ENCODE measurements around the gene PSTK. TPM values are rescaled to one million over a fixed set of nuclear protein-coding genes. Genes with fewer than 3 reads are reported as not detected.

Gene PSTK
- total and polyA plus RNA-seq, 8 donors, result 1.2 to 11.6 (median 4.1) TPM; not detected in 2

- no peak for DNase-seq
- H3K27ac ChIP-seq, result no peak overlapping the region
- H3K4me1 ChIP-seq, result peaks cover 0 to 55% (median 30%) of the 10 kb centered on the region in 4 donors
- H3K36me3 ChIP-seq, result peaks cover 2 to 34% (median 31%) of the 10 kb centered on the region in 4 donors
- H3K9me3 ChIP-seq, result no peaks in the 10 kb centered on the region
- WGBS, 5 donors, result 80 to 84% (median 83%) methylated on average over 3 of the region's 3 CpGs
- no peak overlapping the region for H3K4me3 ChIP-seq
- H3K27me3 ChIP-seq, result no peaks in the 10 kb centered on the region
- intact Hi-C loops (cut with DNase I; ENCODE audit: low total_unique reads), result no loop called here
- TF ChIP-seq, protein P1, sequence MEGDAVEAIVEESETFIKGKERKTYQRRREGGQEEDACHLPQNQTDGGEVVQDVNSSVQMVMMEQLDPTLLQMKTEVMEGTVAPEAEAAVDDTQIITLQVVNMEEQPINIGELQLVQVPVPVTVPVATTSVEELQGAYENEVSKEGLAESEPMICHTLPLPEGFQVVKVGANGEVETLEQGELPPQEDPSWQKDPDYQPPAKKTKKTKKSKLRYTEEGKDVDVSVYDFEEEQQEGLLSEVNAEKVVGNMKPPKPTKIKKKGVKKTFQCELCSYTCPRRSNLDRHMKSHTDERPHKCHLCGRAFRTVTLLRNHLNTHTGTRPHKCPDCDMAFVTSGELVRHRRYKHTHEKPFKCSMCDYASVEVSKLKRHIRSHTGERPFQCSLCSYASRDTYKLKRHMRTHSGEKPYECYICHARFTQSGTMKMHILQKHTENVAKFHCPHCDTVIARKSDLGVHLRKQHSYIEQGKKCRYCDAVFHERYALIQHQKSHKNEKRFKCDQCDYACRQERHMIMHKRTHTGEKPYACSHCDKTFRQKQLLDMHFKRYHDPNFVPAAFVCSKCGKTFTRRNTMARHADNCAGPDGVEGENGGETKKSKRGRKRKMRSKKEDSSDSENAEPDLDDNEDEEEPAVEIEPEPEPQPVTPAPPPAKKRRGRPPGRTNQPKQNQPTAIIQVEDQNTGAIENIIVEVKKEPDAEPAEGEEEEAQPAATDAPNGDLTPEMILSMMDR (IDR thresholded peaks at IDR 0.05), result no peak
- TF ChIP-seq POLR2AphosphoS5 (IDR thresholded peaks at IDR 0.05) (no peak), POLR2A (IDR thresholded peaks at IDR 0.05) (no peak)
Measured at GRCh38 chr10:123000155-123000554, 20.0 kb downstream of the PSTK start.

GRCh38 chr10:123001370-123001769, 21.2 kb downstream of the PSTK start:
- H3K4me3 ChIP-seq, result no peak overlapping the region
- H3K27ac ChIP-seq, result no peak overlapping the region
- intact Hi-C loops (cut with DNase I; ENCODE audit: low total_unique reads), result no loop called here
- DNase-seq, result no peak
- no peaks in the 10 kb centered on the region for H3K27me3 ChIP-seq
- no peak for TF ChIP-seq POLR2AphosphoS5 (IDR thresholded peaks at IDR 0.05)
- TF ChIP-seq EP300 (IDR thresholded peaks at IDR 0.05), result no peak
- TF ChIP-seq, protein P1 (IDR thresholded peaks at IDR 0.05), result no peak
- no peak for TF ChIP-seq POLR2A (IDR thresholded peaks at IDR 0.05)
- no peaks in the 10 kb centered on the region for H3K9me3 ChIP-seq
- H3K4me1 ChIP-seq, result peaks cover 0 to 67% (median 36%) of the 10 kb centered on the region in 4 donors
- H3K36me3 ChIP-seq, result peaks cover 0 to 28% (median 20%) of the 10 kb centered on the region in 4 donors
- WGBS, 5 donors, result 84 to 99% (median 95%) methylated on average over 2 of the region's 2 CpGs

DNA sequence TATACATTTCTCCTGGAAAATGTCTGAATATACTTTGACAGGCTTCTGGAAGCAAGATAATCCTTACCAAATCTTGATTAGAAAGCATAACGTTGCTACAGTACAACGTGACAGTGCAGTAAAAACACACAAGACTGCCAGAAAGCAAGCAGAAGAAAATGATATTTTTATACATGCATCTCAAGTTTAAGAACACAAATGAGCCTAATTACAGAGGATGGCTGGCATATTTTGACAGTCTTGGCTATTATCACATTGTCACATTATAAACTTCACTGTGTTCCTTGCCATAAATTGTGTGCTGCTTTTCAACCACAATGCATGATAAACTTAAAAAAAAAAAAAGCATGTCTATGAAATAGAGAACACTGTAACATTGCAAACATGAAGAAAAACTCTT, 24.1 kb downstream of the PSTK start:
- peaks cover 11 to 81% (median 43%) of the 10 kb centered on the region in 4 donors for H3K4me1 ChIP-seq
- TF ChIP-seq POLR2A (IDR thresholded peaks at IDR 0.05) (no peak), POLR2AphosphoS5 (IDR thresholded peaks at IDR 0.05) (no peak)
- TF ChIP-seq, protein P1 (IDR thresholded peaks at IDR 0.05), result no peak
- no peak for DNase-seq
- H3K9me3 ChIP-seq, result no peaks in the 10 kb centered on the region
- H3K4me3 ChIP-seq, result no peak overlapping the region
- intact Hi-C loops (cut with DNase I; ENCODE audit: low total_unique reads), result no loop called here
- peaks cover 0 to 8% (median 0%) of the 10 kb centered on the region in 4 donors for H3K36me3 ChIP-seq
- 17 to 38% (median 23%) methylated on average over 2 of the region's 2 CpGs for WGBS, 5 donors
- no peak overlapping the region for H3K27ac ChIP-seq
- H3K27me3 ChIP-seq, result no peaks in the 10 kb centered on the region

DNA sequence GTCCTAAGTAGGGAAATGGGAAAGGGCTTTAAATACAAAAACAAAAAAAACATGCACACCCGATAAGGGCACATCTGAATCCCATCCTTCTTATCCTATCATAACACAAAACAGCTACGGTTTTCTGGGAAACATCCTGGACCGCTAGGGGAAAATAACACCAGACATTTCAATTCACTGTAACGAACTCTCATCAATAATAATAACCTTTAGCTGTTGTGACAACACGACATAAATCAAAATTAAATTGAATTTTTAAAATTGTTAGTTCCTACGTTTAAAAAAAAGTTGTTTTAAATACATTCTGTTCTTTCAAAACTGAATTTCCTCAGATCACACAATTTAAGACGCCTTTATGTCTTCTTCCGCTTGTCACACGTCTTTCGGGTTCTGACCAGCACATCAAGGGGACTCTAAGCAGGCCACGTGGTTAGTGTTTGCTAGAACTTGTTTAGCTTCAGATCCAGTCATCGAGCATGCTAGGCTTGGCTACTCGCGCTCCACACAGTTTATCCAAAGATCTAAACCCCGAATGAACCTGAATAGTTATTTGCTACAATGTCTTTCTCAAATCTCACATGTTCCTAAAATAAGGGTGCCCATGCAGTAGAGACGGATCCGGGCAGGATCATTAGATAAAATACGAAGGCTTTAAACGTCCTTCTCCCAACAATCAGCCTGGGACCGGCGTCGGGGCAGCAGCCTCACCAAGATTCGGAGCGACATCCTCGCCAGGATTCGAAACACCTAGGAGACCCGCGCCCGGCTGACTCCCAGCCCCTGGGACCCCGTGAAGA, 27.6 kb downstream of the PSTK start:
- peaks cover 0 to 12% (median 3%) of the 10 kb centered on the region in 4 donors for H3K36me3 ChIP-seq
- peak overlapping the region; percentile 92 to 96 (median 94) for H3K27ac ChIP-seq
- H3K4me1 ChIP-seq, result peaks cover 11 to 70% (median 50%) of the 10 kb centered on the region in 4 donors
- 2 to 3% (median 2%) methylated on average over 22 to 30 of the region's 30 CpGs for WGBS, 5 donors
- no peaks in the 10 kb centered on the region for H3K9me3 ChIP-seq
- intact Hi-C loops (cut with DNase I; ENCODE audit: low total_unique reads), result no loop called here
- peak overlapping the region; percentile 95 to 100 (median 97) for H3K4me3 ChIP-seq
- no peak for TF ChIP-seq POLR2A (IDR thresholded peaks at IDR 0.05)
- peak in 1 of 3 donors; percentile 37 for TF ChIP-seq POLR2AphosphoS5 (IDR thresholded peaks at IDR 0.05)
- peak; percentile 34 to 82 for DNase-seq
- no peaks in the 10 kb centered on the region for H3K27me3 ChIP-seq

Data from stomach (tissue), 9 donors.